GM18526 (cell line): ENCODE results near the gene TMEM89.

Source experiments
- POLR2A ChIP-seq: IDR thresholded peaks from 3 replicates; pipeline ENCODE4 v1.6.1; 2011; ENCODE audit not compliant: insufficient read length; ENCODE audit errors: extremely low read depth

TMEM89 gene

GRCh38 chr3:48592519-48593087 is 29.0 kb downstream of the TMEM89 start:
- no peak for TF ChIP-seq POLR2A

DNA sequence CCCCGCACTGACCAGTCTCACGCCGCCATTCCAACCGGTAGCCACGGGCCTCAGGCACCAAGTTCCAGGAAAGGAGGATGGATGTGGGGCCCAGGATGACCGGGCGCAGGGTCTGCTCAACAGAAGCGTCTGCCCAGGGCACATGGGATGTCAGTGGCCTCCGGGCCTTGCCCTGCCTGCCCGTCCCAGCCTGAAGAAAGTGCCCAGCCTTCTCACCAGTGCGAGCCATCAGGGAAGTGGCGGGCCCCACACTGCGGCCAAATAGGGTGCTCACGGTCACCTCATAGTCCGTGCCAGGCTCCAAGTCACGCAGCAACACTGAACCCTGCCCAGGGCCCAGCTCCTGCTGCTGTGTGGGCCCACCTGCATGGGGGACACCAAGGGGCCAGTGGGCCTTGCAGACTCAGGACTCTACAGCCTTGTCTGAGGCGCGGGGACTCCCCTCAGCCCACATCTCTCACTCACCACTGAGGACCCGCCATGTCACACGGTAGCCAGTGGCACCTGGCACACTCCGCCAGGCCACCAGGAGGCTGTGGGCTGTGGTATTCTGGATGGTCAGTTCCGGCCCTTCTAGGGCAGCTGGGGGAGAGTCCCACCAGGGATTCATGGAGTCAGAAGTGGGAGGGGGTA is 29.6 kb downstream of the TMEM89 start:
- TF ChIP-seq POLR2A = no peak

DNA sequence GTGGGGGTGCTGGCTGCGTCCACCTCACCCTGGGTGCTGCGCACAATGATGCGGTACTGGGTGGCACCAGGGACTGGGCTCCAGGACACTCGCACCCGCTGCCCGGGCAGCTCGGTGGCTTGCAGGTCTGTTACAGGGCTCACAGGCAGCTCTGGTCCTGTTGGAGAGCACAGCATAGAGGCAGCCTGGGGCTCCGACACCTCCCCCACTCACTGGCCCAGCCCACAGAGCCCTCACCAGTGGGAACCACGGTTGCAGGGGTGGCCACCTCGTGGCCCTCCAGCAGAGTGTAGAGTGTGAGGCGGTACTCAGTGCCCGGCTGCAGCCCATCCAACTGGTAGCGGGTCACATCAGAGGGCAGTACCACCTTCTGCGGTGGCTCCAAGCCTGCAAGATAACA is 30.1 kb downstream of the TMEM89 start:
- no peak for TF ChIP-seq POLR2A

GRCh38 chr3:48588230-48588629 is 33.3 kb downstream of the TMEM89 start:
- TF ChIP-seq POLR2A = no peak

- no peak for TF ChIP-seq POLR2A
Measured at GRCh38 chr3:48587686-48588085, 33.9 kb downstream of the TMEM89 start.

DNA sequence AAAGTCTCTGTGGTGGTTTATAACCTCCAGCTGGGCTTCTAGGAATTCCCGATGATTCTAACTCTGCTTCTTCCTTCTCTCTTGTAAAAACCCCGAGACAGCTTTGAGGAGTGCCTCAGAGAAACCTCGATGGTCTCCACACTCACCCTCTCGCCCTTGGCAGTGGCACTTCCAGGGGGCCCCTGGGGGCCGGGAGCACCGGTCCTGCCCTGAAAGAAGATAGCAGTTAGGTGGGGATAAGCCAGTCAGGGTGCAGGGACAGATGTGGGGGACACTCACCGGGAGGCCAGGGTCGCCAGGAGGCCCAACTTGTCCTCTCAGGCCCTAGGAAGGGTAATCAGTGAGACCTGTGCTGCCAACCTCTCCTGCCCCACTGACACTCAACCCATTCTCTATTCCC is 36.2 kb downstream of the TMEM89 start:
- TF ChIP-seq POLR2A = no peak

- TF ChIP-seq POLR2A = no peak
Measured at GRCh38 chr3:48584836-48585235, 36.7 kb downstream of the TMEM89 start.

DNA sequence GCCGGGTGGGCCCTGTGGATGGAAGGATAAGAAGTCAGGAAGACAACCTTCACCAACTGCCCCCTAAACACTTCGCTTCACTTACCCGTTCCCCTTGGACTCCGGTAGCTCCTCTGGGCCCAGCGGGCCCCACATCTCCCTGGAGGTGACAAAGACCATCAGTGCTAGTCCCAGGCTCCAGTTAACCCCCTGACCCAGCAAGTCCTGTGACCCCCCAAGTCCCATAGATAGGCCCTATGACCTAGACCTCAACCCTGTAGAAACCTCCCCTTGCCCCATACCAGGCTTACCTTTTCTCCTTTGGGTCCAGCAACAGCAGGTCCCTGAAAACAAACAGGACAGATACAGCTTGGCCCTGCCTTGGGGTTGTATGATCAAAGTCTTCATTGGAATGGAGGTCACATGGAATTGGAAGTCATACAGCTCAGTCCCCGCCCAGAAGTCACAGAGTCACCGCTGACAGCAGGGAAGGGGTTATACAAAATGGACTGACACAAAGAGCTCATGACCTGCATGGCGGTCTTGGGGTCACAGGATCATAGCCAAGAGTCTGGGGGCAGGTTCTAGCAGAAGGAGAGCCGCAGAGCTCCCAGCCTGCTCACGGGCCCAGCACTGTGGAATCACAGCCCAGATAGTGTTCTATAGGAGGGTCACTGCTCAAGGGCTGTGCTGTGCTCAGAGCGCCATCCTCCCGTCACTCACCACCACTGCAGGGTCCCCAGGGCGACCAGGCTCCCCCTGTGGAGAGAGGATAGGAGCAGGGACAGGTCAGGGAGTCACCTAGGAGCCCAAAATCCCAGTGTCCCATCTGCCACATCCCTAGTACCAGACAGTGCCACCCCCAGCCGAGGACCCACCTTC is 39.7 kb downstream of the TMEM89 start:
- no peak for TF ChIP-seq POLR2A

GRCh38 chr3:48576647-48577046 is 44.9 kb downstream of the TMEM89 start:
- no peak for TF ChIP-seq POLR2A

DNA sequence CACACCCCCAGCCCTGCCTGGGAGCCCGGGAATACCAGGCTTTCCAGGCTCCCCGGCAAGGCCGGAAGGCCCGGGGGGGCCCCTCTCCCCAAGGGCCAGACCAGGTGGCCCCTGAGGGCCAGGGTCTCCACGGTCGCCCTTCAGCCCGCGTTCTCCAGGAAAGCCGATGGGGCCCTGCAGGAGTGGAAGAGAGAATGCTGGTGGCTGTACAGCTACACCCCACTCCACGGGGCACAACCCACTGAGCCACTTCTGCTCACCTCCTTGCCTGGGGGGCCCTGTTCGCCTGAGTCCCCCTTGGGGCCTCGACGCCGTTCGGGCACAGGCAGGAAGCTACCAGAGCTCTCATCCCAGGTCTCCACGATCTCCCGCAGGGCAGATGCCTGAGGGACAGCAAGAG is 46.2 kb downstream of the TMEM89 start:
- no peak for TF ChIP-seq POLR2A

DNA sequence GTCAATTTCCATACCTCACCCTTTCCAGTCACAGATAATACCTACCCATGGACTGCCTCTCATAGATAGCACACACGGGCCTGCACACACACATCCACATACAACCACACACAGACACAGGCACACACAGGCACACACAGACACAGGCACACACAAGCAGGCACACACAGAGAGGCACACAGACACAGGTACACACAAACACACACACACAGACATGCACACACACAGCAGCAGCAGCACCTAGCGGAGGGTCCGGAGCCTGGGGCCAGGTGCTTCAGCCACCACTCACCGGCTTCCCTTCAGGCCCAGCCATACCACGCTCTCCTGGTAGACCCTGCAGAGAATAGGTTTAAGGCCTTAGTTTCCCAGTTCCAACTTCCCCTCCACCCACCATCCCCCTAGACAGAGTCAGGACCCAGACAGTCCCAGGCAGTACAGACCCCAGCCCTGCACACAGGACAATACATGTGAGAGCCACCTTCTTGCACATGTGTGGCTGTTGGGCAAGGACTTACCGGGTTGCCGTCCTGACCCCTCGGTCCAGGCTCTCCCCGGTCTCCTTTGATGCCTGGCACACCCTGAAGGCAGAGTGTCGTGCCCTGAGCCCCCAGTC is 47.5 kb downstream of the TMEM89 start:
- TF ChIP-seq POLR2A = no peak

- TF ChIP-seq POLR2A = no peak
Measured at GRCh38 chr3:48572517-48572916, 49.1 kb downstream of the TMEM89 start.

GRCh38 chr3:48571938-48572337 is 49.6 kb downstream of the TMEM89 start:
- TF ChIP-seq POLR2A = no peak
